HepG2 (cell line): Measurements from ENCODE around the gene SMYD1. TPM values are rescaled to one million over a fixed set of nuclear protein-coding genes. Genes with fewer than 3 reads are reported as not detected.

Source experiments
- ATAC-seq: fragments of 200-7000 bp; cut with Tn5 transposase; 3 replicates; pipeline ENCODE4 v1.9.1; 2020; ENCODE audit warnings: mild to moderate bottlenecking, moderate library complexity
- BruUV-seq: library from RNA; stranded (reverse); fragments of 400-500 nt; replicated peaks from 2 replicates; lab custom pipeline; 2021; lab: Mats Ljungman, UMichigan
- CTCF ChIA-PET: fragments of 300-600 bp; formaldehyde crosslinking; extraction: SDS; loops from one replicate; lab custom pipeline; 2021; ENCODE audit warnings: low total read pairs, inconsistent platforms, low intra/inter-chr PET ratio; lab: Yijun Ruan, JAX
- POLR2A ChIA-PET: fragments of 350-600 bp; sonication (Branson Sonifier 250); formaldehyde crosslinking; loops from one replicate; lab custom pipeline; 2020; ENCODE audit warnings: antibody characterized with exemption, inconsistent platforms; lab: Yijun Ruan, JAX
- DNase-seq: peaks from one replicate; pipeline ENCODE4 v3.0.0-alpha.2; 2015; ENCODE audit warnings: low spot score
- FAIRE-seq: peaks from 3 replicates; lab custom pipeline; 2011; peaks lifted over from hg19 to GRCh38; lab: Jason Lieb, UNC
- H2AFZ ChIP-seq: one replicate; pipeline ENCODE4 v1.6.1; 2011; ENCODE audit warnings: low read length, inconsistent platforms
- H3K27ac ChIP-seq: fragments of 300-600 bp; 3 replicates; pipeline ENCODE4 v1.8.0; 2011; ENCODE audit warnings: mixed run types, mild to moderate bottlenecking, mixed read lengths, low read length, inconsistent platforms; ENCODE audit not compliant: insufficient read depth; ENCODE audit errors: extremely low read length
- H3K27me3 ChIP-seq, 2 experiments: fragments of 200-600 bp in 1 of 2; 2 replicates in 1 of 2; 3 replicates in 1 of 2; pipeline versions ENCODE4 v1.6.0 to v1.8.0; 2011; ENCODE audit warnings: low read length in 2 of 2, mild to moderate bottlenecking in 2 of 2, moderate library complexity in 2 of 2, inconsistent platforms in 1 of 2; ENCODE audit not compliant: insufficient read depth in 2 of 2, control insufficient read depth in 1 of 2
- H3K36me3 ChIP-seq, 2 experiments: fragments of 200-600 bp in 1 of 2; replicated peaks in 1 of 2; 2 replicates in 1 of 2; 3 replicates in 1 of 2; pipeline versions ENCODE4 v1.5.1 to v1.8.0; 2011; ENCODE audit warnings: low read length in 2 of 2, inconsistent platforms in 1 of 2; ENCODE audit not compliant: insufficient read depth in 2 of 2, control insufficient read depth in 1 of 2
- H3K4me1 ChIP-seq: 2 replicates; pipeline ENCODE4 v1.5.1; 2012; ENCODE audit warnings: low read length, inconsistent platforms; ENCODE audit not compliant: insufficient read depth
- H3K4me2 ChIP-seq: 2 replicates; pipeline ENCODE4 v1.6.0; 2011; ENCODE audit warnings: low read depth, low read length, inconsistent platforms
- H3K4me3 ChIP-seq, 3 experiments: fragments of 200-600 bp in 1 of 3; sonication (generic), shearing (Covaris generic) in 1 of 3; replicated peaks in 1 of 3; 2 replicates each; pipeline ENCODE4 v1.5.1; 2011 to 2016; ENCODE audit warnings: low read length in 3 of 3, inconsistent platforms in 2 of 3, low read depth in 2 of 3, mild to moderate bottlenecking in 2 of 3, control low read depth in 1 of 3, mixed read lengths in 1 of 3; ENCODE audit not compliant: insufficient read depth in 1 of 3
- H3K79me2 ChIP-seq: one replicate; pipeline ENCODE4 v1.6.1; 2011; ENCODE audit warnings: low read length, inconsistent platforms; ENCODE audit not compliant: insufficient read depth
- H3K9ac ChIP-seq: 2 replicates; pipeline ENCODE4 v1.6.0; 2011; ENCODE audit warnings: mild to moderate bottlenecking, low read depth, low read length, inconsistent platforms; ENCODE audit not compliant: insufficient read depth
- H3K9me3 ChIP-seq: 2 replicates; pipeline ENCODE4 v1.5.1; 2012; ENCODE audit warnings: mild to moderate bottlenecking, low read length
- H4K20me1 ChIP-seq: 2 replicates; pipeline ENCODE4 v1.6.0; 2011; ENCODE audit warnings: inconsistent platforms, mild to moderate bottlenecking, low read length, moderate library complexity; ENCODE audit not compliant: insufficient read depth
- ATF1 ChIP-seq: IDR thresholded peaks from 2 replicates; pipeline ENCODE4 v1.6.1; 2016; ENCODE audit warnings: mild to moderate bottlenecking, control low read depth
- BRD4 ChIP-seq: sonication (generic); formaldehyde crosslinking; IDR thresholded peaks from 2 replicates; pipeline ENCODE4 v1.4.0; 2020; ENCODE audit warnings: missing genetic modification reagents
- IKZF5 ChIP-seq: IDR thresholded peaks from 2 replicates; pipeline ENCODE4 v1.6.1; 2018; ENCODE audit warnings: missing genetic modification reagents, mild to moderate bottlenecking, missing compliant biosample characterization
- IRF2 ChIP-seq: IDR thresholded peaks from 2 replicates; pipeline ENCODE4 v1.6.1; 2018; ENCODE audit warnings: missing genetic modification reagents, missing compliant biosample characterization
- LBX2 ChIP-seq: sonication (generic); formaldehyde crosslinking; IDR thresholded peaks from 2 replicates; pipeline ENCODE4 v1.5.0; 2020; ENCODE audit warnings: missing genetic modification reagents, mild to moderate bottlenecking, borderline replicate concordance
- PHB2 ChIP-seq: fragments of 450-650 bp; IDR thresholded peaks from 2 replicates; pipeline ENCODE4 v1.6.1; 2018; ENCODE audit not compliant: partially characterized antibody
- SMARCC2 ChIP-seq: fragments of 450-650 bp; IDR thresholded peaks from 2 replicates; pipeline ENCODE4 v1.6.1; 2017; ENCODE audit warnings: antibody characterized with exemption, mild to moderate bottlenecking
- STAT5B ChIP-seq: sonication (generic); formaldehyde crosslinking; IDR thresholded peaks from 2 replicates; pipeline ENCODE4 v1.4.0; 2020; ENCODE audit warnings: missing genetic modification reagents
- TBL1XR1 ChIP-seq: fragments of 150-350 bp; IDR thresholded peaks from 2 replicates; pipeline ENCODE4 v1.6.1; 2014; ENCODE audit warnings: borderline replicate concordance, low read length; ENCODE audit not compliant: partially characterized antibody
- YY1 ChIP-seq: IDR thresholded peaks from 2 replicates; pipeline ENCODE4 v1.6.1; 2011; ENCODE audit warnings: low read length, low read depth, moderate library complexity, mild to moderate bottlenecking; ENCODE audit not compliant: insufficient read depth, insufficient replicate concordance
- ZNF317 ChIP-seq: sonication (generic); formaldehyde crosslinking; IDR thresholded peaks from 2 replicates; pipeline ENCODE4 v1.5.0; 2020; ENCODE audit warnings: mild to moderate bottlenecking, missing genetic modification reagents
- ZNF747 ChIP-seq: sonication (generic); formaldehyde crosslinking; IDR thresholded peaks from 2 replicates; pipeline ENCODE4 v1.8.1; 2023; ENCODE audit warnings: missing genetic modification reagents, mild to moderate bottlenecking, borderline replicate concordance
- ZSCAN9 ChIP-seq: IDR thresholded peaks from 2 replicates; pipeline ENCODE4 v1.6.1; 2016; ENCODE audit warnings: borderline replicate concordance
- WGBS: methylation state at CpG from one replicate; pipeline ENCODE4 v1.1.6; 2017; ENCODE audit warnings: low lambda C conversion rate; 5-methylcytosine and 5-hydroxymethylcytosine counted together
- in situ Hi-C: cut with HindIII; loops from 2 replicates; pipeline ENCODE4 v1.10.0; 2017; ENCODE audit warnings: low pct_unique_long_range_greater_than_20kb; ENCODE audit not compliant: extremely low pct_ligation_motif_present
- intact Hi-C: fragments of 100-400 bp; cut with micrococcal nuclease; formaldehyde crosslinking; loops from one replicate; pipeline ENCODE4 v1.10.0; 2022; ENCODE audit not compliant: unreplicated experiment
- polyA plus RNA-seq, 8 experiments: library from polyadenylated mRNA; depleted of rRNA in 3 of 8; stranded (reverse) in 7 of 8; unstranded in 1 of 8; fragments of >200 nt; fragmentation: Illumina TruSeq in 4 of 8; extraction: Trizol in 4 of 8; gene quantifications; 2 replicates each; pipeline versions ENCODE4 v1.2.1 to v1.2.3, GENCODE V29; 2011 to 2016; ENCODE audit warnings: low read depth in 4 of 8, missing spikeins in 1 of 8, mixed read lengths in 1 of 8; ENCODE audit not compliant: insufficient read depth in 1 of 8
- total RNA-seq, 5 experiments: library from RNA; depleted of rRNA; stranded (reverse); fragments of >200 nt; fragmentation: Illumina TruSeq; extraction: Trizol; gene quantifications; 2 replicates each; pipeline ENCODE4 v1.2.3, GENCODE V29; 2016; ENCODE audit warnings: low read depth in 1 of 5
- TF ChIP-seq, protein P1 (sequence below): sonication (generic); formaldehyde crosslinking; IDR thresholded peaks from 2 replicates; pipeline ENCODE4 v1.5.0; 2020; ENCODE audit warnings: missing genetic modification reagents
- TF ChIP-seq, protein P2 (sequence below), 2 experiments: sonication (generic) in 1 of 2; formaldehyde crosslinking in 1 of 2; IDR thresholded peaks; 2 replicates each; pipeline versions ENCODE4 v1.4.0 to v1.6.1; 2016 to 2020; ENCODE audit warnings: borderline replicate concordance in 1 of 2, low read depth in 1 of 2, mild to moderate bottlenecking in 1 of 2, missing genetic modification reagents in 1 of 2

Gene SMYD1
- total and polyA plus RNA-seq, 2 of the 13 experiments (the other 11 are each of a cell fraction or from before 2014, with no cell fraction given): not detected

- no peak overlapping the region for H3K9ac ChIP-seq
- H3K27ac ChIP-seq: no peak overlapping the region
- ATAC-seq (no peak), FAIRE-seq (no peak), DNase-seq (no peak)
- no peak overlapping the region for H3K4me3 ChIP-seq
- H3K4me2 ChIP-seq: no peak overlapping the region
- H3K36me3 ChIP-seq: no peaks in the 10 kb centered on the region
- 9% methylated on average over 2 of the region's 2 CpGs for WGBS
- intact Hi-C loops: no loop called here
- BruUV-seq: no TSS peak
- no peaks in the 10 kb centered on the region for H3K9me3 ChIP-seq
- H3K4me1 ChIP-seq: peaks cover 24% of the 10 kb centered on the region
- H2AFZ ChIP-seq: no peak overlapping the region
- H3K27me3 ChIP-seq: peaks cover 0 to 10% of the 10 kb centered on the region in 2 experiments; a peak in 2 of 5 replicates
- ChIA-PET CTCF (no interaction called here), POLR2A (interaction anchor here (1.2 kb wide), 1 partner anchor 15 kb away, joined by 3 read pairs; no protein-coding TSS in a partner anchor)
- no peaks in the 10 kb centered on the region for H4K20me1 ChIP-seq
- in situ Hi-C loops: no loop called here
- no peaks in the 10 kb centered on the region for H3K79me2 ChIP-seq
- TF ChIP-seq LBX2 (CRISPR knock-in tag) (no peak), TBL1XR1 (no peak), IKZF5 (CRISPR knock-in tag) (no peak), STAT5B (no peak), IRF2 (CRISPR knock-in tag) (no peak), YY1 (no peak), ZNF747 (CRISPR knock-in tag) (no peak), PHB2 (no peak), ZNF317 (no peak), ATF1 (CRISPR knock-in tag) (no peak), BRD4 (CRISPR knock-in tag) (no peak), SMARCC2 (no peak), ZSCAN9 (CRISPR knock-in tag) (no peak)
- TF ChIP-seq, protein P1, sequence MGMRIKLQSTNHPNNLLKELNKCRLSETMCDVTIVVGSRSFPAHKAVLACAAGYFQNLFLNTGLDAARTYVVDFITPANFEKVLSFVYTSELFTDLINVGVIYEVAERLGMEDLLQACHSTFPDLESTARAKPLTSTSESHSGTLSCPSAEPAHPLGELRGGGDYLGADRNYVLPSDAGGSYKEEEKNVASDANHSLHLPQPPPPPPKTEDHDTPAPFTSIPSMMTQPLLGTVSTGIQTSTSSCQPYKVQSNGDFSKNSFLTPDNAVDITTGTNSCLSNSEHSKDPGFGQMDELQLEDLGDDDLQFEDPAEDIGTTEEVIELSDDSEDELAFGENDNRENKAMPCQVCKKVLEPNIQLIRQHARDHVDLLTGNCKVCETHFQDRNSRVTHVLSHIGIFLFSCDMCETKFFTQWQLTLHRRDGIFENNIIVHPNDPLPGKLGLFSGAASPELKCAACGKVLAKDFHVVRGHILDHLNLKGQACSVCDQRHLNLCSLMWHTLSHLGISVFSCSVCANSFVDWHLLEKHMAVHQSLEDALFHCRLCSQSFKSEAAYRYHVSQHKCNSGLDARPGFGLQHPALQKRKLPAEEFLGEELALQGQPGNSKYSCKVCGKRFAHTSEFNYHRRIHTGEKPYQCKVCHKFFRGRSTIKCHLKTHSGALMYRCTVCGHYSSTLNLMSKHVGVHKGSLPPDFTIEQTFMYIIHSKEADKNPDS (CRISPR knock-in tag): no peak
- TF ChIP-seq, protein P2, sequence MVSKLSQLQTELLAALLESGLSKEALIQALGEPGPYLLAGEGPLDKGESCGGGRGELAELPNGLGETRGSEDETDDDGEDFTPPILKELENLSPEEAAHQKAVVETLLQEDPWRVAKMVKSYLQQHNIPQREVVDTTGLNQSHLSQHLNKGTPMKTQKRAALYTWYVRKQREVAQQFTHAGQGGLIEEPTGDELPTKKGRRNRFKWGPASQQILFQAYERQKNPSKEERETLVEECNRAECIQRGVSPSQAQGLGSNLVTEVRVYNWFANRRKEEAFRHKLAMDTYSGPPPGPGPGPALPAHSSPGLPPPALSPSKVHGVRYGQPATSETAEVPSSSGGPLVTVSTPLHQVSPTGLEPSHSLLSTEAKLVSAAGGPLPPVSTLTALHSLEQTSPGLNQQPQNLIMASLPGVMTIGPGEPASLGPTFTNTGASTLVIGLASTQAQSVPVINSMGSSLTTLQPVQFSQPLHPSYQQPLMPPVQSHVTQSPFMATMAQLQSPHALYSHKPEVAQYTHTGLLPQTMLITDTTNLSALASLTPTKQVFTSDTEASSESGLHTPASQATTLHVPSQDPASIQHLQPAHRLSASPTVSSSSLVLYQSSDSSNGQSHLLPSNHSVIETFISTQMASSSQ (IDR thresholded peaks at IDR 0.05; ENCODE audit: low read depth): no peak
- TF ChIP-seq, protein P2 (CRISPR knock-in tag; IDR thresholded peaks at IDR 0.05; ENCODE audit: borderline replicate concordance): no peak
These were observed 43.2 kb downstream of the SMYD1 start for GRCh38 chr2:88110830-88111229.
